Bone marrow (tissue), 2 donors: ENCODE results near the gene ARTN.

Source experiments
- DNase-seq, 2 donors: peaks; one replicate each; lab custom pipeline; 2025; lab: John Stamatoyannopoulos, UW

The ARTN gene

GRCh38 chr1:43986712-43987111 is 53.1 kb downstream of the ARTN start:
- no peak for DNase-seq
